Kidney capillary endothelial cell (primary cell): ENCODE results near the gene SOX9.

Experiments
- DNase-seq: peaks from one replicate; pipeline ENCODE4 v3.0.0-alpha.2; 2018; ENCODE audit warnings: low spot score

The SOX9 gene

DNA sequence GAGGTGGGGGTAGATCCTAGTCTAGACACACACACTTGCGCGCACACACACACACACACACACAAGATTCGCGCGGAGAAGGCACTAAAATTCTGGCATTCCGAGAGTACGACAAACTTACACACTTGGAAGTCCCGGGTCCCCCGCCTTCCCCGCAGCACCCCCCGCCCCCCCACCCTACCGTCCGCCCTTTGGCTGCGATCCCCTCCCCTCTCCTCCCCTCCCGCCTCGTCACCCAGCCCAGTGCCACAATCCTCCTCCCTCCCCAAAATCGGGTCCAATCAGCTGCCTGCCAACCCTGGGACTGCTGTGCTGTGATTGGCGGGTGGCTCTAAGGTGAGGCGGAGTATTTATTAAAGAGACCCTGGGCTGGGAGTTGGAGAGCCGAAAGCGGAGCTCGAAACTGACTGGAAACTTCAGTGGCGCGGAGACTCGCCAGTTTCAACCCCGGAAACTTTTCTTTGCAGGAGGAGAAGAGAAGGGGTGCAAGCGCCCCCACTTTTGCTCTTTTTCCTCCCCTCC, at the start of gene SOX9:
Gene SOX9, plus strand, starts transcription at position 379 of the 522 bp plus-strand sequence. CDS start 372 bp downstream, outside the sequence.
- DNase-seq = no peak

DNA sequence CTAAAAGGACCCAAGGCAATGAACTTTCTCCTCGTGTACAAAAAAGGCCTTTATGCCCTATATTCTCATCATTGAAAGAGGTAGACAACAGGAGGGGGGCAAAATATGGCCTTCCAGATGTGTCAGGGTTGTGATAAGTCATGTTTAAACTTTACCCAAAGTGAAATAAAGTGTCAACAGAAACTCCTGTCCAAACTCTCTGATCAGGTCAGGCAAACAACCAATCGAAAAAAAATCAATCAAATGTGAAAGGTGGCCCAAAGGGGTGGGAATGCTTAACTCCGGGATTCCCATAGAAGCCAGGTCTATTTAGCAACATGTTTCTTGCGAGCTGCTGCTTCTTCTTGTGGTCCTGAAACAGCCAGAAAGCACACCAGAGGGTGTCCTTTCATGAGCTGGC, 49.5 kb upstream of the SOX9 start:
- no peak for DNase-seq

DNA sequence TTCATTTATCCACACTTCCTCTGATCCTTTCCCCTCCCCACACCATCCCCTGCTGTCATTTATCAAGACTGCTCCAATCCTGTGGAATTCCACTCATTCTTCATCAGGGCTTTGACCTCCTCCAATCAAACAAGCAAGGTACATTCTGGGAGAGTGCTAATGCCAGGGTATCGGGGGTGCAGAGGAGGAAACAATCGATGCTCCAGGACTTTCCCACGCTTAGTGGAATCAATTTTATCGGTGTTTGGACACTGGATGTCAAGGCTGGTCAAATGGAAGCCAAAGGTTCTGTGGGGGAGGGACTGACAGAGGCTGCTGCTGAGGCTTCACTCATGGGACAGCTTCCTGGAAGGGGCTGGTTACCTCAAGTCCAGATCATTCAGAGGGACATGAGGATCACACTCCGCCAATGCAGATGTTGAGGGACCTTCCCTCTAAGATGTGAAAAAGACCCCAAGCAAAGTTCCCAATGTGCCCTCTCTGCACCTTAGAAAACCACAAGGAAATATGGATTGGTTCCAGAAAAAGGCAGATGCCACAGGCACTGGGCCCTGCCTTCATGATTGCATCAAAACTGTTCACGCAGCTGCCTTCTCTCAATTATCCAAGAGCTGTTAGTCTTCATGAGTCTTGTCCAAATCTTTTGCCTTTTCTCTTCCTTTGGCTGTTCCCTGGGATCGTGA, 44.7 kb upstream of the SOX9 start:
- no peak for DNase-seq

DNA sequence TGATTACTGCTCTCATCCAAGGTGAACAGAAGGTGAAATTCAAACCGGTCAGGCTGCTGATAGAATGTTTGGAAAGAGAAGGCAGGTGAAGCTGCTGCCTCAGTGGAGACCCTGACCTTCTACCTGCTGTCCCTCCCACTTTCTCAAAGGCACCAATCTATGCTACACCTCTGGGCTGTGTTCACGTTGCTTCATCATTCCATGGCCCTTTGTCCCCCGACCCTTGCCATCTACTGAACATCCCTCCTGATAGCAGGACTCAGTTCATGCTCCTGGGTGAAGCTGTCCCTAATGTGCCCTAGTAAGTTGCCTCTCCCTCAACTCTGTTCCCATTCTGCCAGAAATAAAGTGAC, 44.2 kb upstream of the SOX9 start:
- DNase-seq = no peak

DNA sequence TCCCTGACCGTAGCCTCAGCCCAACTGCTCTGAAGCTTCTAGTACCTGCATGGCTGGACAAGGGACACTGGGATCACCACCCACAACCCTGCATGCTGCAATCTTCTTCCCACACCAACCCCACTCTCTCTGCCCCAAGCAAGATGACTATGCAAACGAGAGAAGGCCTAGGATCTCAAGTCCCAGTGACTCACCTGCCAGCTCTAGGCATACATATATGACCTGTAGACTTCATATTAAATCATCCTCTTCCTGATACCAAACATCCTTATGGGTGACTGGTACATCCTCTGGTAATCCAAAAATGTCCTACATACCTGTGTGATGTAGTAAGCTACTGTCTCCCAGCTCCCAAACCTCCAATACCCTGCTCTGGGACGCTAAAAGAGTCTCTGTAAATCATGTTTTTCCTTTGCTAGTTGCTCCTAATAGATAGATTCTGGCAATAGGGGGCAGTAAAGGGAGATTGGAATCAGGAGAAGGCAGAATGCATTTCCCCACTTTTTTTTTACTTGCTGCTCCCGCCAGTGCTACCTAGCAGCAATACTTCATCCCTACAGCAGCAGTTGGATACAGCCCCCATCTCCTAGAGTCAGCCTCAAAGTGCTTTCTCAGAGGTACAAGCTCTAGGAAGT, 43.4 kb upstream of the SOX9 start:
- no peak for DNase-seq

DNA sequence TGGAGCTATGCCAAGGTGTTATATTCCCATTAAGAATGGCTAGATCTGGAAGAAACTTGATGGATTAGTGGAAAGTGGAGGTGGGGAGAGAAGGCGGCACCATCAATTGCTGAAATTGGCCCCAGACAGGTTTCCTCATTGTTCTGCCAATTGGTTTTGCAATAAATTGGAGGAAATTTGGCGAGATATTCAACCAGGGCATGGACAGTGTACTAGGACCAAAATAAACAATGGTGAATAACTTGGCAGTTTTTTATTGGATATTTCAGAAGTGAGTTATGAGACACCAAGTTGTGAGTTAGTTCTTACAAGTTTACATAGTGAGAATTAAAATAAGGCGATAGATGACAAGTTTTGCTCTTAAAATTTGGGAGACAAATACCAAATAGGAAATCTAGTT, 41.1 kb upstream of the SOX9 start:
- no peak for DNase-seq

DNA sequence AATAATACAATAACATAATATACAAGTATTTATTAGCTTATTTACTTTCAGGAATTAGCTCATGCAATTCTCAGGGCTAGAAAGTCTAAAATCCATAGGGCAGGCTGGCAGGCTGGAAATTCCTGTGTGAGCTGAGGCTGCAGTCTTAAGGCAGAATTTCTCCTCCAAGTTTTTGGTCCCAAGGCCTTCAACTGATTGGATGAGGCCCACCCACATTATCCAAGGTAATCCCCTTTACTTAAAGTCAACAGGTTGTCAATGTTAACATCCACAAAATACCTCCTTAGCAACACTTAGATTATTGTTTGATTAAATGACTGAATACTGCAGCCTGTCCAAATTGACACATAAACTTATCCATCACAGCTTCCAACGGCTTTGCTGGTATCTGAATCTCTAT, 32.9 kb upstream of the SOX9 start:
- no peak for DNase-seq

DNA sequence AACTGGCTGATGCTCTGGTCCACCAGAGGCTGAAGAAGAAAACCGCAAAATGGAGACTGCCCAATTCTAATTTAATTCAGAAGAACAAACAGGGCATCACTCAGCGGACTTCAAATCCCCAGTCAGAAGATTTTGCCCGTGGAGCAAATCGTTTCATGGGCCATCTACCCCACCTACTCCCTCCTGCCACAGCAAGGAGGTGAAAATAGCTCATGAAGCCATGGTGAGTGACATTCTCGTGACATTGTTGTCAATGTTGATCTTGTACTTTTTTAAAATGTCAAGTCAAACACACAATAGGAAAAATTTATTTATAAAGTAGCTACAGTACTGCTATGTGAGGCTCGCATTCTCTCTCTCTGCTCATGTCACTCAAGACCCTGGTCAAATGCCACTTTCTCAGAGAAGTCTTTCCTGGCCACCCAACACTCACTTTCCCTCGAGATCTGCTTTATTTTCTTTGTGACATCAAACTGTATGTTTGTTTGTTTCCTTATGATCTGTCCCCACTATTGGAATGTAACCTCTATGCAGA, 31.3 kb upstream of the SOX9 start:
- DNase-seq = no peak

DNA sequence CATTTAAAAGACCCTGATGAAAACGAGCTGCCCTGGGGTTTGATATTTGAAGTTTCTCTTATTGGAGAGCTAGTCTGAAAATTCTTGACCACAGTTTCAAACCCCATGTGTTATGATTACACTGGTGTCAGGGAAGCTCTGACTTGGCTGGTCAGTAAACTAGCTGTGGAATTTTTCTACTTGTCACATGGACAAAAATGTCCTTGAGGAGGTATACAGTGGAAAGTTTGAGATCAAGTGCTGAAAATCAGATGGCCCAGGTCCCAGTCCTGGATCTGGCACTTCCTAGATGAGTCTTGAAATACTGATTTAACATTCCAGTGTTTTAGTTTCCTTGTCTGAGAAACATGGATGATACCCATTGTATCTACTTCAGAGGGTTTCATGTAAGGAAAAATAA, 30.7 kb upstream of the SOX9 start:
- DNase-seq = no peak

DNA sequence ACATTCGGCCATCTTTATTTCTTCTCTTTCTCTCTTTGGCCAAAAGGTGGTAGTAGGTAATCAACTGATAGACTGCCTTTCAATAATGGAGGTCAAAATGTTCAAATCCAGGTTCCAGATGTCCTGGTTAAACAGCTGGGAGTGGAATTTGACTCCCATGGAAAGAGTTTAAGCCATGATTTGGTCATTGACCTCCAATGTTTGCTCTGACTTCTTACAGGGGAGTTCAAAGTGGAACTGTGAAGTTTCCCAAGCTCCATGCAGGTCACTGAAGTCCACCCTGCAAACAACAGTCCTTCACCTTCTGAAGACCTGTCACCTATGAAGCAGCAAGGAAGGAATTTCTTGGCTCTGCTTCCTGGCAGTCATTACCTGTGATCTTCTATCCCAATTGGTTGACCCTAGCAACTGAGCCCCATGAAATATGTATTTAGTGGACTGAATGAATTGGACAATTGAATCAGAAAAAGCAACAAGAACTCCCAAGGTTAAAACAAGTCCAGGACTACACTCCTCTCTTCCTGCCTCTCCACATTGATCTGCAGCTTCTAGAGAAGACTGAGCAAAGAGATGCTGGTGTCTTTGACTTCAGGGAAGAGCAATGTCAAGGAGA, 28.0 kb upstream of the SOX9 start:
- no peak for DNase-seq

DNA sequence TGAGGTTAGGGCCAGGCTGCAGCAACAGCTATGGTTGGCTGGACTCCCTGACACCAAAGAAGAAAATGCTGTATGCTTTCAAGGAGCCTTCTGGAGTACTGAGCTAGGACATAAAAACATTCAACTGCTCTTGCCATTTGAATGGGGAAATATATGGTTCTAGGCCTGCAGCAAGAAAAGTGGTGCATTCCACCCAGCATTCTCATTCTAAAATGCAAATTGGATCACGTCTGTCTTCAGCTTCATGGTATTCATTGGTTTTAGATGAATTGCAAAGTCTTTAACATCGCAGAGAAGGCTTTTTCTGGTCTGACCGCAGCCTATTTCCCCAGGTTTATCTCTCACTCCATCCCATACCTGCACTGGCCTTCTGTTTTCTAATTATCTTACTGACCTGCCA, 27.1 kb upstream of the SOX9 start:
- DNase-seq = no peak

DNA sequence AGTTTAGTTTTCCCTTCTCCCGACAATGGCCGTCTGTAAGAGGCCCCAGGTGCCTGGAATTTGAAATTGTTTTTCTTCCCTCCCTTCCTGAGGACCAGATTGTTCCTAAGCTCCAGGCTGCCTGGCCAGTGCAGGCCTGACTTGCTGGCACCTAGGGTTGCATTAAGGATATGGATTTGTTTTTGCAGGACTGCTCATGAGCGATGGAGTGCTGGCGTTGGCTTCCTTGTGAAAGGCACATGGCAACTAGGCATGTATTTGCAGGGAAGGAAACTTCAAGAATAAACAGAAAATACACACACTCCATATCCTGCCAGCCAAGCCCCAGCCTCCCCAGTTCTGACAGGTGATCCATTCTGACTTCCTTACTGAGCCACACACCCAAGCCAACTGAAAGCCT, 25.5 kb upstream of the SOX9 start:
- DNase-seq = no peak

DNA sequence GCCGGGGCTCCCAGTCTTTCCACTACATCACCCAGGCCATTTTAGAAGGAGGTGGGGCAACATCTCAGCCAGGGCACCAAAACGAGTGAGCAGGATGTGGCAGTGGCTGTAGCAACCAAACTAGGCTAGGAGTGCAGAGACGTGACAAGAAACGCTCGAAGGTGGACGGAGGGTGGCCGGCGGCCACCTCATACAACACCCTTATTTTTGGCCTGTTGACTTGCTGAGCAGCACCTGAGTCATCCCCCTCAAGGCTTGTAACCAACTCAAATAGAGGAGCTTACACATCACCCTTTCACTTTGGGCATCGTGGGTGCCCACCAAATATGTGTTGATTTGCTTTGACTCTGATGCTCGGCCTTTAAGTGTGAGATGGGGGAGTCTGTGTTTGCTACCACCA, 23.7 kb upstream of the SOX9 start:
- DNase-seq = no peak

DNA sequence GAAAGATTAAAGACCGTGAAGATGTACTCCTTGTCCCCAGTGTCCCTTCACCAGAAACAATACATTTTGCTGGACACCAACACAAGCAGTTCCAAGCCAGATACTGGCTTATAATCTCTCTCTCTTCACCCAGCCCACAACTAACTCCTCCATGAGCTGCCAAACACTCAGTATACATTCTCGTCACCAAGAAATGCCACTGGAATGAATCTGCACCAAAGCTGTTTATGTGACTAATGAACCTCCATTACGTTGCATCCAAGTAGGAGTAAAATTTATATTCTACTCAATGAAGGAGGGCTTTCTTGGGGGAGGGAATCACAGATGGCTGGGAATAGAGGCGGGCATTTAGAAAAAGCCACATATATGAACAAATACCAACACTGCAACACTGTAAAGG, 20.9 kb upstream of the SOX9 start:
- no peak for DNase-seq

DNA sequence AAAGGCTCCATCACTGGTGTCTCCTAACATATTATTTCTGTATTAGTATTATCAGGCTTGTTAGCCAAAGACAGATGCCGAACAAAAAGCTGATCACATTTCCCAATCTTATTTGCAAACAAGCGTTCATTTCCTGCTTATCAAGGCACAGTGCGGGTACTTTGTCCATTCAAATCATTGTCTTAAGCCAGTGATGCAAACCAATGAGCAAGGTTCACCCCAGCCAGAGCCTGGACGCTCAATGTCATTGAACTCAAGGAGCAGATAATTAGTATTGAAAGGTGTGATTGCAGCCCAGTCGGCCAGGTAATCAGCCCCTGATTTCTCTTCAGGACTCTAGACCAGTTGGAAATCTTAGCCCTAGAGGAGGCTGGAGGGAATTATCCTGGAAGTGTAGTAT, 20.4 kb upstream of the SOX9 start:
- no peak for DNase-seq

DNA sequence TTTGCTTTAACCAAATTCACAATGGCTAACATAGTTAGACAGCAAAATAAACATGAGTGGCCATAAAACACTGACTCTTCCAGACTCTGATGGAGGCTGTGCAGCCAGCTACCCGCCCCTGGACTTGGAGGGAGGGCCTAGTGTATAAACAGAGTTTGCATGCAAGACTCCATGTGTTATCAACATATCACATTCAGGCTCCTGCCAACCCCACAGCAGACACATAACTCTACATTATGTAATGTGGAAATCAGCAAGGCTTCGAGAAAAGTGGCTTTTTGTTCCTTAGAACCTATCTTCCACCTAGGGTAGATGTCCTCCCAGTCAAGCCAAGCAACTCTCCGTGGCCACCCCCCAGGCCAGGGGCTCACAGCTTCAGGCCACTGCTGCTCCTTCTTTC, 19.3 kb upstream of the SOX9 start:
- no peak for DNase-seq

DNA sequence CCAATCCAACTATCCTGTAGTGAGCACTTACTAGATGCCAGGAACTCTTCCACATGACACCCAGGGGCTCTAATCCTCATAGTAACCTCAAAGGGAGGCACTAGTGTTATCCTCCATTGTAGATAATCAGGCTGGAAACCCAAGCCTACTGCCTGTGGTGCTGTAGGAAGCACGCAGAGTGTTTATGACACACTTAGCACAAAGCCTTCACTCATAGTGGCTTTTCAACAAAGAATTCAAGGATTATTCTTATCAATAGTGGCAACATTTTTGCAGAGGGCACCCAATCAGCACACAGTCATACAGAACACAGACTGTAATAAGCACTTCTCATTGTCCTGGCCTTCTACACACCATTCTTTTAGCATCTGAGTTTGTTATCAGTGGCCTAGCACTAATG, 18.5 kb upstream of the SOX9 start:
- no peak for DNase-seq

DNA sequence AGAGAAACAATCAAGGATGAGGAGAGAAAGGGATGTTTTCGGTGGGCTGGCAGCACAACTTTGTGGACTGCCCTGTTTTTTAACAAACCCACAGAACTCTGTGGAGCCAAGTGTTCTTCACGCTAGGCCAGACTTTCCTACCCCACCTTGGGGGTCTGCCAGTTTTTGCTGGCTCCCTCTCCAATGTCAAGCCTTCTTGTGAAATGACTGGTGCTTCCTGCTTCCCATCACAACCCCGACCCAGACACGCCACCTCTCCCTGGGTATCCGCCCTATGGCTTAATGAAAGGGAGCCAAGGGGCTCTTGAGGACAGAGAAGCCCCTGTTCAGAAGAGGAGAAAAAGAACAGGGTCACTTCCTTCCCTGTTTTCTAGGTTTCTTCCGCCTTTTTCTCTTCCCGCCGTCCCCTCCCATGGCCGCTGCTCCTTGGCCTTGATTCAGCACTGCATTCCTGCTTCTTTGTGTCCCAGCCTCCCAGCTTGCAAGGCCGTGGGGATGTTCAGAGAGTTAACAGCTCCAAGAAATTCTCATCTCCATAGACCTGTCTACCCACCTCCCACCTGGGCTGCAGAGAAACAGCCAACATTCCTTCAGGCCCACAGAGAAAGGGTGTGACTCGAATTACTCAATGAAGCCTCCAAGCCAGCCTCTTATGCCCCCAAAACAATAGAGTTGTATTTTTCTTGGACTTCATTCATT, 16.5 kb upstream of the SOX9 start:
- DNase-seq = no peak

DNA sequence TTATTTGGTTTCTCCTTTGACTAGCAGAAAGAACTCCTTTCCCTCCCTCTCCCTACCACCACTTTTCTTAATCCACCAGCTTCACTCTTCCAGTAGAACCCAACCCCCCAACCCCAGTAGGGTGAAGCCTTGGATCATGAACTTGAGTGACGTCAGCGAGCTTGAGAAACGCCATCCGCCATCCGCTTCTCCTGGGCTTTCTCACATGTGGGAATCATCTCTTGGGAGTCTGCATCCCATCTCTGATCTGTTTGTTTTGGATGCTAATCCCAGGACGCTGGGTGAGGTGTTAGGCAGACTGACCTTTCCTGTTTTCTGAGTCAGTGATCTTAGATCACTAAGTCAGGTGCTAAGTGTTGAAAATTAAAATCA, 16.0 kb upstream of the SOX9 start:
- no peak for DNase-seq

DNA sequence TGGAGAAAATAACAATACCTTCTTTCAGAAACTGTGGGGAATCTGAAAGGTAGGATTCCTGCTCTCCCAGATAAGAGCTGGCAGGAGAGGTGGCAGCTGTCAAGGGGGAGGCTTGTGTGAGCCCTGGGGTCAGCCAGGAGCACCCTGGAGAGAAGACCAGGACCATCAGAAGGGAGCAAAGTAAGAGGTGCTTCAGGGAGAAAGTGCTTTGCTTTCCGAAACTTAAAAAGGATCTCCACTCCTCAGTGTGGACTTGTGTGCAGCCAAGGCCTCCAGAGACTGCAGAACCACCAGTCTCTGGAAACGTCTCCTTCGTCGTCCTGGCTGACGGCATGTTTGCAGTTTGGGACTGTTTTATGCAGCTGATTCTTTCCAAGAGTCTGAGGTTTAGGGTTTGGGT, 13.7 kb upstream of the SOX9 start:
- no peak for DNase-seq

DNA sequence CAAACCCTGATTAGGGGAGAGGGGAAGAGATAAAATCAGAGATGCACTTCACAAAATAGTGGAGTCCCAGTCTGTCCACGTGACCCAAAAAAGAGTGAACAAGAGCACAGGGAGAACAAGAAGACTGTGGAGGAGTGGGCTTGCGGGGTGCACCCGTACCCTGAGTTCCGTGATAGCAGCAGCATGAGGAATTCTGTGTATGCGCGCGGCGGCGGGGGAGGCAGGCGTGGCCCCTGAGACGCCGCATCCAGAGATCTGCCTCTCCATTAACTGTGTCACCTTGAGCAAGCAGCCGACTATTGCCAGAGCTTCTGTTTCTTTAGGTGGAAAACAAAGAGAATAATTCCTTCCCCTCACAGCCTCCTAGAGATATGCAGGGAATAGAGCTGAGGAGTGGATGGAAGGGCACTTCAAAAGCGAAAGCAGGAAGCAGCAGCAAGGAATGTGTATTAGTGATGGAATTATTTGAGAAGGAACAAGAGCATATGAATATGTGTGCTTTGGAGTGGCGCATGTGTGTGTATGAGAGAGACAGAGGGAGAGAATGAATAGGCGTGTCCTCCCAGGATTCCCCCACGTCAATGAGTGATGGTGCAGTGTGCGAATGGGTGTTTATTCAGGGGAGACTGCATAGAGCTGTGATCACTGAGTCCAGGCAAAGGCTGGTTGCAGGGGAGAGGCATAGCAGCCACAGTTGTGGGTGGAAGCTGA, 10.4 kb upstream of the SOX9 start:
- DNase-seq = no peak

DNA sequence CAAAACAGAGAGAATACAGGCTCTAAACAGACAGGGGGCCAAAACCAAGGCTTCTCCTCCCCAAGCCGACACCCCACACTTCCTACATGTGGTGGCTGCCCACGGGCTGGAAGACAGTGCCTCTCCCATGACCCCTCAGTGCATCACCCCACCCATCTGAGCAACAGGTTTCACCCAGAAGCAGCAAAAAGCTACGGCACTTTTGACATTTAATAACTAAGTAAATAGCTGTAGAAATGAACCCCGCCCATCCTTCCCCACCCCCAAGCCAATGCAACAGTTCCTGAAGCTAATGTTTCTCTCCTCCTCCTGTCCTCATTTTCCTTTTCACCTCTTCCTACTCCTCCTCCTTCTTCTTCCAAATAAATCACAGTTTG, 9.9 kb upstream of the SOX9 start:
- DNase-seq = no peak
